Activated CD4-positive, alpha-beta T cell treated with anti-CD3 and anti-CD28 coated beads, Interleukin-2, Interleukin-4, amounts not matched to agents 100 ng/mL and 50 ng/mL, durations not matched to agents 16 hours and 8 hours (primary cell): ENCODE data around the gene TROAP.

Experiments used
- DNase-seq: peaks from one replicate; pipeline ENCODE4 v3.0.0-alpha.2; 2020; ENCODE audit warnings: low spot score

Gene TROAP

GRCh38 chr12:49342914-49343731 is 20.1 kb downstream of the TROAP start:
- DNase-seq, result no peak

GRCh38 chr12:49344486-49345050 is 21.5 kb downstream of the TROAP start:
- DNase-seq, result no peak

- DNase-seq, result no peak
Observed at GRCh38 chr12:49345051-49345824, 22.2 kb downstream of the TROAP start.

- DNase-seq, result no peak
Observed at GRCh38 chr12:49345825-49346658, 23.0 kb downstream of the TROAP start.

GRCh38 chr12:49346659-49347310 is 23.7 kb downstream of the TROAP start, which contains the start of gene DNAJC22:
TSS of gene DNAJC22 (plus strand) at chr12:49346888. CDS start at chr12:49348873, 1,985 bp downstream.
- DNase-seq, result no peak

GRCh38 chr12:49347311-49348193 is 24.5 kb downstream of the TROAP start:
- peak; percentile 73 for DNase-seq

- DNase-seq, result no peak
Observed at GRCh38 chr12:49348781-49349180, 25.7 kb downstream of the TROAP start.

- no peak for DNase-seq
Observed at GRCh38 chr12:49349266-49349665, 26.2 kb downstream of the TROAP start.

GRCh38 chr12:49352351-49352750 is 29.3 kb downstream of the TROAP start:
- no peak for DNase-seq

GRCh38 chr12:49355913-49356312 is 32.9 kb downstream of the TROAP start:
- no peak for DNase-seq

GRCh38 chr12:49357103-49357678 is 34.1 kb downstream of the TROAP start:
- DNase-seq, result no peak

GRCh38 chr12:49358483-49359141 is 35.6 kb downstream of the TROAP start:
- DNase-seq, result peak; percentile 70

- no peak for DNase-seq
Observed at GRCh38 chr12:49359671-49360070, 36.6 kb downstream of the TROAP start.

GRCh38 chr12:49362077-49362476 is 39.0 kb downstream of the TROAP start:
- DNase-seq, result no peak

- no peak for DNase-seq
Observed at GRCh38 chr12:49364989-49365388, 41.9 kb downstream of the TROAP start.

- no peak for DNase-seq
Observed at GRCh38 chr12:49365542-49365941, 42.5 kb downstream of the TROAP start.

- no peak for DNase-seq
Observed at GRCh38 chr12:49366096-49366651, 43.1 kb downstream of the TROAP start.

GRCh38 chr12:49366652-49367380 is 43.8 kb downstream of the TROAP start:
- peak; percentile 95 for DNase-seq
